ENCODE data around the gene CROT. TPM values are rescaled to one million over a fixed set of nuclear protein-coding genes. Genes with fewer than 3 reads are reported as not detected.
"Not testable (repeated sequence)": the region's sequence is repeated elsewhere in the genome, so short reads cannot be mapped to it uniquely, and the experiment has no call there.

Gene CROT, protein sequence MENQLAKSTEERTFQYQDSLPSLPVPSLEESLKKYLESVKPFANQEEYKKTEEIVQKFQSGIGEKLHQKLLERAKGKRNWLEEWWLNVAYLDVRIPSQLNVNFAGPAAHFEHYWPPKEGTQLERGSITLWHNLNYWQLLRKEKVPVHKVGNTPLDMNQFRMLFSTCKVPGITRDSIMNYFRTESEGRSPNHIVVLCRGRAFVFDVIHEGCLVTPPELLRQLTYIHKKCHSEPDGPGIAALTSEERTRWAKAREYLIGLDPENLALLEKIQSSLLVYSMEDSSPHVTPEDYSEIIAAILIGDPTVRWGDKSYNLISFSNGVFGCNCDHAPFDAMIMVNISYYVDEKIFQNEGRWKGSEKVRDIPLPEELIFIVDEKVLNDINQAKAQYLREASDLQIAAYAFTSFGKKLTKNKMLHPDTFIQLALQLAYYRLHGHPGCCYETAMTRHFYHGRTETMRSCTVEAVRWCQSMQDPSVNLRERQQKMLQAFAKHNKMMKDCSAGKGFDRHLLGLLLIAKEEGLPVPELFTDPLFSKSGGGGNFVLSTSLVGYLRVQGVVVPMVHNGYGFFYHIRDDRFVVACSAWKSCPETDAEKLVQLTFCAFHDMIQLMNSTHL
- total RNA-seq, result 7.2 and 10.4 TPM in 2 replicates

GRCh38 chr7:87345166-87345927, at the start of gene CROT:
Gene CROT (plus strand): TSS chr7:87345664. CDS start chr7:87349069, 3,405 bp downstream.
- peak; percentile 79 for DNase-seq (ENCODE audit: low read depth, low spot score)

DNA sequence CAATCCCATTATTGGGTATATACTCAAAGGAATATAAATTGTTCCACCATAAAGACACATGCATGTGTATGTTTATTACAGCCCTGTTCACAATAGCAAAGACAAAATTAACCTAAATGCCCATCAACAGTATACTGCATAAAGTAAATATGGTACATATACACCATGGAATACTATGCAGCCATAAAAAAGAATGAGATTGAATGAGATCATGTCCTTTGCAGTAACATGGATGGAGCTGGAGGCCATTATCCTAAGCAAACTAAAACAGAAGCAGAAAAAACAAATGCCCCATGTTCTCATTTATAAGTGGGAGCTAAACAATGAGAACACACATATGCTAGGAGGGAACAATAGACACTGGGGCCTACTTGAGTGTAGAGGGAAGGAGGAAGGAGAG, 44.7 kb upstream of the CROT start:
- DNase-seq (ENCODE audit: low read depth, low spot score), result no peak

DNA sequence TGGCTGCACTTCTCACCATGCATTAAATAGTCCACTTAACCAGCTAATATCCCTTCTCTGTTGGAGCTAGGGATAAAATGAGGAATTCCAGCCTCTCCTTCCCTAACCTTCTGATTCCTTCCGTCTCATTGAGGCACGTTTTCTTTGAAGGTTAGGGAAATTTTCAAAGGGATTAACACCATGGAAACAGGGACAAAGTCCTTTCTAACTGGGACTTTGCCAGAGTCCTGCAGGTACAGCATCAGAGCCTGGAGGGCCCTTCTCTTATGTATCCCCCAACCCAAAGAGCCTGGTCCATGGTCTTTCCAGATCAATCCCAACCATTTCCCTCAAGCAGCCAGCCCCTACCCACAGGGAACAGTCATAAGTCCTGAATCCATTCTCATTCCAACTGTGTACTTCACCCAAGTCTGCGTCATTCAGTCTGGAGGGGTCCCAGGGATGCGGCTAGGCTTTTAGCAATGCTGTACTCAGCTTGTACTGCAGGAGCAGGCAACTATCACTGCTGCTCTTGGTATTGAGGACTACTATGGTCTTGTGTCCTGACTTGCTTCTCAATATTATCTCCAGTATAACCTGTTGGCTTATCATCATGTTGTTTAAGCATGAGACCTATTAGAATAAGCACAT, 34.6 kb upstream of the CROT start:
- no peak for DNase-seq (ENCODE audit: low read depth, low spot score)

- no peak for DNase-seq (ENCODE audit: low read depth, low spot score)
These were observed 33.1 kb upstream of the CROT start for GRCh38 chr7:87312215-87312865.

DNA sequence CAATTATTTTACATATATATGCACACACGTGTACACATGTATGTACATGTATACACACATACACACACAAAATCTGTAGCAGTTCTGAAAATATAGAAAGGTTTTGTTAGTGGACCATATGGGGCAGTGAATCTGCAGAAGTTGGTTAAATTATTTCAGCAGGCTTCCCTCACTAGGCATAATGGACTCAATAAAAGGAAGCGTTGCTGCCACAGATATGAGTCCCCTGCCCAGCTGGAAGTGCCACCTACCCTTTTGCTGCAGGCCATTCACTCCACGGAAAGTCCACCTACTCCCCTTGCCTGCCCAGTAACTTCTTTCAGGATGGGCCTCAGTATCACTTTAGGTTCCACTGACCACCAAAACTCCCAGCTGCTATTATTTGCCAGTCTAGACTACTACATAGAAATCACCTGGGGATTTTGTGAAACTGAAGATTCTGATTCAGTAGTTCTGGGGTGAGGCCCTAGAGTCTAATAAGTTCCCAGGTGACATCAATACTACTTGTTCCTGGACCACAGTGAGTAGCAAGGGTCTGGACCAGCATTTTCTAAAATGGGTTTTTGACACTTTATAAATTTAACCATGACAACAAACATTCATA, 29.3 kb upstream of the CROT start:
- no peak for DNase-seq (ENCODE audit: low read depth, low spot score)

DNA sequence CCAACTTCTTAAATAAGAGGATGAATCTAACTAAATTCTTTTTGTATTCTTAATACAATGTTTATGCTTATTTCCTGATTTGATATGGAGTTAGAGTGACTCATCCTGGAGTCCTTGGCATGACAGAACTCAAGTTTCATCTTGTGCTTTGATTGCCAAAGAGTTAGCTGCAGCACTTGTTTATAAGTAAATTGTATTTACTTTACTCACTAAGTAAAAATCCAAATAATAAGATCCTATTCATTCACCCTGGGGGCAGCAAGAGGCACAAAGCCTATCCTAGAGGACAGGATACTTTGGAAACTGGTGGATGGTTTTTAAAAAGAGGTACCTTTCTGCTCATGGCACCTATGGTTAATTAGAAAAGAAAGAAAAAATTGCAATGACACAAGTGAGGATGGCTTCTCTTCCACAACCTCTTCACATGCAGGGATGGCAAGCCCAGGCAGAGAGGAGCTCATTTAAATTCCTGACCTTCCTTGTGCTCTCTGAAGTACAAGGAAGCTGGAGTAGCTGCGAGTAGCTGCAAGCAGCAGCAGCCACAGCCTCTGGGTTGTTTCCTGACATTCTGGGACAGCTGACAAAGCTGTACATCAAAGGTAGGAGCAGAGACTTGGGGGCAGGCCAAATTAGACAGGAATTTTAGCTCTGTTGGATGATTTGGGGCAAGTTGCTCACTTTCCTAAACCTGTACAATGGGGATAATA, 28.5 kb upstream of the CROT start:
- peak; percentile 45 for DNase-seq (ENCODE audit: low read depth, low spot score)

GRCh38 chr7:87317691-87318245, 27.7 kb upstream of the CROT start:
- no peak for DNase-seq (ENCODE audit: low read depth, low spot score)

DNA sequence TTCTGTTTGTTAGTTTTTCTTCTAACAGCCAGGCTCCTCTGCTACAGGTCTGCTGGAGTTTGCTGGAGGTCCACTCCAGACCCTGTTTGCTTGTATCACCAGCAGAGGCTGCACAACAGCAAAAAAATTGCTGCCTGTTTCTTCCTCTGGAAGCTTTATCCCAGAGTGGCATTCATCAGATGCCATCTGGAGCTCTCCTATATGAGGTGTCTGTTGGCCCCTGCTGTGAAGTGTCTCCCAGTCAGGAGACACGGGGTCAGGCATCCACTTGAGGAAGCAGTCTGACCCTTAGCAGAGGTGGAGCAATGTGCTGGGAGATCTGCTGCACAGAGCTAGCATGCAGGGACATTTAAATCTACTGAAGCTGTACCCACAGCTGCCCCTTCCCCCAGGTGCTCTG, 26.7 kb upstream of the CROT start:
- no peak for DNase-seq (ENCODE audit: low read depth, low spot score)

GRCh38 chr7:87319154-87319581, 26.3 kb upstream of the CROT start:
- not testable (repeated sequence) for DNase-seq (ENCODE audit: low read depth, low spot score)

DNA sequence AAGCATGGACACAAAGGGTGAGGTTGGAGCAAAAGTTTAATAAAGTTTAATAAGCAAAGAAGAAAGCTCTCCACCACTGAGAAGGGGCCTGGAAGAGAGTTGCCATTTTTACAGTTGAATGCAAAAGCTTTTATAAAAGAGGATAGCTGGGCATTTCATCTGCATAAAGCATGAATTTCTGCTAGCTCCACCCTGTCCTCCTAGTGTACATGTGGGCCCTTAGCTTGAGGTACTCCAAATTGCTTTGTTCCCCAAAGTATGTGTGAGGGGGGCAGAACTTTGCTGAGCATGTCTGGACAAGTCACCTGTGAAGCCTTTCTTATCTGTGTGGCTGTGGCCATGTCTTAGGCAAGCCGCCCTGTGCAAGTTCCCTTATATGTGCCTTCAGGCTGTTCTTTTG, 22.6 kb upstream of the CROT start:
- no peak for DNase-seq (ENCODE audit: low read depth, low spot score)

- DNase-seq (ENCODE audit: low read depth, low spot score), result no peak
These were observed 19.7 kb upstream of the CROT start for GRCh38 chr7:87325576-87326370.

DNA sequence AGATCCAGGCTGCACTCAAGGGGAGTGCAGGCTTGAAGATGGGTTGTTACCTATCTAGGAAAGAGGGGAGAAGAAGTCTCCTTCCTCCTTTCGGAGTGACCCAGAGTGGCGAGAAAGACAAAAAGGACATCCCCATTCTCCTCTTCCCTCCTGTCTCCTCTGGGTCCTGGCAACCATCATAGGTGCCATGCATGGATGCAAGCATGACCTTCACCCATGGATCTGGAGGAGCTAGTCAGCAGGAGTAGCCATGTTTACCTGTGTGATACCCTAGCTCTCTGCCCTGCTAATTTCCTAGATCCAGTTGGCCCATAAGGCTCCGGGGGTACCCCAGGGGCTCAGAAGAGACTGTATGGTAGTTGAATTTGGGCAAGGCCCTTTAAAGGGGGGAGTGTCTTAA, 17.2 kb upstream of the CROT start:
- DNase-seq (ENCODE audit: low read depth, low spot score), result no peak

DNA sequence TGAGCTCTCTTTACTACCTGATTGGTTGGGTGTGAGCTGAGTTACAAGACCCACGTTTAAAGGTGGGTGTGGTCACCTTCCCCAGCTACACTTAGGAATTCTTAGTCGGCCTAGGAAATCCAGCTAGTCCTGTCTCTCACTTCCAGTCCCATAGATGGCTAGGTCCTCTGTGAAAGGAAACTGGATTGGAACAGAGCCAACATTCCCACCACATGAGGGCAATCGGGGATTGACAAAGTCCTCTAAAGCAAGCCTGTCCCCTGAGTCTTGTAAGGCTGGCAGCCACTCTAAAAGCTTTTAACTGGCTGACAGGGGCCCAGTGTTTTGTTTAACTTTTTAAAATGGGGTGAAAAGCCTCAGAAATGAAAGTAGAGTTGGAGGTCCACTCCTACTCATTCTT, 15.1 kb upstream of the CROT start:
- no peak for DNase-seq (ENCODE audit: low read depth, low spot score)

DNA sequence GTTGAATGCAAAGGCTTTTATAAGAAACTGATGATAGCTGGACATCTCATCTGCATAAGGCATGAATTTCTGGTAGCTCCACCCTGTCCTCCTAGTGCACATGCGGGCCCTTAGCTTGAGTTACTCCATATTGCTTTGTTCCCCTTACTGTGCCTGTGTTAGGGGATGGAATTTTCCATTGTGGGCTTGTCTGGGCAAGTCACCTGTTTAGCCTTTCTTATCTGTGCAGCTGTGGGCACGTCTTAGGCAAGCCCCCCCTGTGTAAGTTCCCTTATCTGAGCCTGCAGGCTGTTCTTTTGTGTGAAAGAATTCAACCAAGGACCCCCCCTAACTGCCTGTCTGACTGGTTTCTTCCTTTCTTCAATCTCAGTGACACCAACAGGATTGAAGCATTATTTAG, 14.5 kb upstream of the CROT start:
- DNase-seq (ENCODE audit: low read depth, low spot score), result no peak

DNA sequence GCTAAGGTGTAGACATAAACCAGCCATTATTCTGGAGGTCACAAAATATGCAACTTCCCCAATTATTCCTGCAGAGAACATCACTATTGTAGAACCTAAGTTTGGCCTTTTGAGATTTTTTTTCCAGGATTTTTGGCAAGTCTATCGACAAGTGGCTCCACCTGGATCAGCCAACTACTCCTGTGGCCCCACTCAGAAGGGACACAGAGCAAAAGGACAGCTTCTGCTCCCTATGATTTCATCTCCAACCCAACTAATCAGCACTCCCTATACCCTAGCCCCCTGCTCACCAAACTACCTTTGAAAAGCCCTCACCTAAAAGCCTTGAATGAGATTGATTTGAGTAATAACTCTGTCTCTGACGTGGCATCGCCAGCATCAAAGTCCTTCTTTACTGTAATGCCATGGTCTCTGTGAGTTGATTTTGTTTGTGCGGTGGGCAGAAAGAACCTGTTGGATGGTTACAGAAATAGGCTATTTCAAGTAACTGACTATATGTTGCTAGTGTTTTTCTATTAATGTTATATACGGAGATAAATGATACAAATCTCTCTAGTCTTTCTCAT, 13.7 kb upstream of the CROT start:
- no peak for DNase-seq (ENCODE audit: low read depth, low spot score)

DNA sequence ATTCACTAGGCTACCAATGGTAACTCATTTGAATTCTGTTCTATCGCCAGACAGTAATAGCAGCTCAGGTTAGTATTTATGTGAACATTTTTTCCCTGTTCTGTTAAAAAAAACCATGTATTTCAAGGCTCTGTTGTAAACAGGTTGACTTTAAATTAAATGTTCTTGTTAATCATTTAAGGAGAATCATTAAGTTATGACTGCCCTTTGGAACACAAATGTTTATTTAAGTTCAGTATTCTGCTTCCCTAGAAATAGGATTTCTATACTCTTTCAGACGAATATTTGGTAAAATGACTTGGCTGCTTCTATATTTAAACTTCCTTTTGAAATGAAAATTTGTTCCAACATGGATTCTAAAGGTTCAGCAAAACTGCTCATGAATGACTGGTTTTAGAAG, 13.1 kb upstream of the CROT start:
- no peak for DNase-seq (ENCODE audit: low read depth, low spot score)

DNA sequence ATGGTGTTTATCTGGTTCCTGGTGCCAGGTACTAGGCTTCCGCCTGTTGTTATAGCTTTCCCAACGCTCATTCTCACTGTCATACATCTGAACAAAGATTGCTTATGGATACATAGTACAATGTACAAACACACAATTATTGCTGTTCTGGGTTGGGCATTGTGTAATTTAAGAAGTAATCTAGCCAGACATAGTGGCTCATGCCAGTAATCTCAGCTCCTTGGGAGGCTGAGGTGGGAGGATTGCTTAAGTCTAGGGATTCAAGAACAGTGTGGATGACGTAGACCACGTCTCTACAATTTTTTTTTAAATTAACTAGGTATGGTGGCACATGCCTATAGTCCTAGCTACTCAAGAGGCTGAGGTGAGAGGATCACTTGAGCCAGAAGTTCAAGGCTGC, 9.3 kb upstream of the CROT start:
- DNase-seq (ENCODE audit: low read depth, low spot score), result no peak

DNA sequence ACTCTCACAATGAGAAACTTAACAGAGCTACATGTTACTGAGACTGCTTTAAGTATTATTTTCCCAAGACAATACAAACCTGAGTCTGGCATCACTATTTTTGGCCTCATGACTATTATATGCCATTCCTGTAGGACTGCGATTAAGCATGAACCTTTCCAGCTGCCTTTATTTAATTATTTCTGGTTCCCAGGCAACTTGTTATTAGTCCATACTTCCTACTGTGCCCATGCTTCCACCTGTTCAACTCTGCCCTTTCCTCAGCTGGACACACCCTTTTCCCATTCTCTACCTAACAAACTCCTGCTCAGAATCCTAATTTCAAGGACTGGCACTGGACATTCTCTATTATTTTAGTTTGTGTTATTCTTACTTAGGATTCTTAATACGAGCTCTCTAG, 8.1 kb upstream of the CROT start:
- no peak for DNase-seq (ENCODE audit: low read depth, low spot score)

GRCh38 chr7:87339373-87339897, 6.0 kb upstream of the CROT start:
- peak; percentile 78 for DNase-seq (ENCODE audit: low read depth, low spot score)
